GM19463 (cell line): ENCODE data around the gene RASAL2.
"Not testable (repeated sequence)": the region's sequence is repeated elsewhere in the genome, so short reads cannot be mapped to it uniquely, and the experiment has no call there.

Source experiments
- ATAC-seq: cut with Tn5 transposase; IDR thresholded peaks from one replicate; pipeline ENCODE4 v1.9.1; 2021; ENCODE audit warnings: mild to moderate bottlenecking, moderate library complexity; ENCODE audit not compliant: unreplicated experiment

The RASAL2 gene

GRCh38 chr1:178218550-178218949 lies 124.6 kb downstream of the RASAL2 start:
- no peak for ATAC-seq

GRCh38 chr1:178220094-178220493 lies 126.2 kb downstream of the RASAL2 start:
- ATAC-seq: no peak

GRCh38 chr1:178223289-178223688 lies 129.4 kb downstream of the RASAL2 start:
- ATAC-seq: no peak

- no peak for ATAC-seq
Measured at GRCh38 chr1:178224358-178224757, 130.5 kb downstream of the RASAL2 start.

GRCh38 chr1:178230881-178231409 lies 137.0 kb downstream of the RASAL2 start:
- no peak for ATAC-seq

- ATAC-seq: no peak
Measured at GRCh38 chr1:178232108-178232507, 138.2 kb downstream of the RASAL2 start.

GRCh38 chr1:178232949-178233348 lies 139.0 kb downstream of the RASAL2 start:
- ATAC-seq: no peak

GRCh38 chr1:178237121-178237520 lies 143.2 kb downstream of the RASAL2 start:
- no peak for ATAC-seq

GRCh38 chr1:178238722-178239510 lies 145.0 kb downstream of the RASAL2 start:
- no peak for ATAC-seq

GRCh38 chr1:178241057-178241456 lies 147.2 kb downstream of the RASAL2 start:
- ATAC-seq: no peak

- no peak for ATAC-seq
Measured at GRCh38 chr1:178241837-178242236, 147.9 kb downstream of the RASAL2 start.

GRCh38 chr1:178243119-178243518 lies 149.2 kb downstream of the RASAL2 start:
- ATAC-seq: no peak

- no peak for ATAC-seq
Measured at GRCh38 chr1:178243890-178244289, 150.0 kb downstream of the RASAL2 start.

GRCh38 chr1:178248284-178248683 lies 154.4 kb downstream of the RASAL2 start:
- ATAC-seq: not testable (repeated sequence)

- not testable (repeated sequence) for ATAC-seq
Measured at GRCh38 chr1:178253581-178253980, 159.7 kb downstream of the RASAL2 start.

- ATAC-seq: no peak
Measured at GRCh38 chr1:178254433-178254832, 160.5 kb downstream of the RASAL2 start.

GRCh38 chr1:178258536-178258935 lies 164.6 kb downstream of the RASAL2 start:
- no peak for ATAC-seq

GRCh38 chr1:178262120-178262500 lies 168.2 kb downstream of the RASAL2 start:
- ATAC-seq: no peak

GRCh38 chr1:178263341-178263740 lies 169.4 kb downstream of the RASAL2 start:
- no peak for ATAC-seq

GRCh38 chr1:178266113-178266512 lies 172.2 kb downstream of the RASAL2 start:
- ATAC-seq: no peak

- ATAC-seq: no peak
Measured at GRCh38 chr1:178266619-178267066, 172.7 kb downstream of the RASAL2 start.

GRCh38 chr1:178267646-178268094 lies 173.8 kb downstream of the RASAL2 start:
- ATAC-seq: no peak
